ENCODE data around the gene IRF6.

- TF ChIP-seq CTCF (IDR thresholded peaks at IDR 0.05) (no peak), POLR2A (IDR thresholded peaks at IDR 0.05) (no peak)
These were observed 31.7 kb upstream of the IRF6 start for GRCh38 chr1:209837671-209838070.
